ENCODE measurements around the gene METTL8.

GRCh38 chr2:171405546-171405945 is 28.2 kb downstream of the METTL8 start:
- TF ChIP-seq POLR2A (IDR thresholded peaks at IDR 0.05) (no peak), CTCF (IDR thresholded peaks at IDR 0.05) (no peak), EP300 (IDR thresholded peaks at IDR 0.05) (no peak)
